Peyer's patch (tissue), 4 donors: Measurements from ENCODE around the gene FOXI1.
"Not testable (repeated sequence)": the region's sequence is repeated elsewhere in the genome, so short reads cannot be mapped to it uniquely, and the experiment has no call there.

ENCODE experiments used
- CTCF ChIP-seq, 6 experiments: fragments of 450-650 bp in 4 of 6; fragments of 200-600 bp in 2 of 6; sonication (generic) in 1 of 6; IDR thresholded peaks; one replicate each; pipeline ENCODE4 v1.5.1; 2017 to 2019; ENCODE audit warnings: antibody characterized with exemption in 6 of 6, mild to moderate bottlenecking in 3 of 6, moderate library complexity in 1 of 6
- POLR2A ChIP-seq, 2 donors: fragments of 450-650 bp; IDR thresholded peaks; one replicate each; pipeline ENCODE4 v1.5.1; 2017; ENCODE audit warnings: antibody characterized with exemption in 2 of 2, mild to moderate bottlenecking in 2 of 2, moderate library complexity in 2 of 2

GRCh38 chr5:170094329-170094728, 11.4 kb upstream of the FOXI1 start:
- TF ChIP-seq CTCF, POLR2A (IDR thresholded peaks at IDR 0.05): not testable (repeated sequence)
